GM18511 (cell line): ENCODE measurements around the gene F10.

Experiments used
- ATAC-seq: cut with Tn5 transposase; IDR thresholded peaks from one replicate; pipeline ENCODE4 v1.9.1; 2021; ENCODE audit warnings: mild to moderate bottlenecking, moderate library complexity; ENCODE audit not compliant: unreplicated experiment

The F10 gene

DNA sequence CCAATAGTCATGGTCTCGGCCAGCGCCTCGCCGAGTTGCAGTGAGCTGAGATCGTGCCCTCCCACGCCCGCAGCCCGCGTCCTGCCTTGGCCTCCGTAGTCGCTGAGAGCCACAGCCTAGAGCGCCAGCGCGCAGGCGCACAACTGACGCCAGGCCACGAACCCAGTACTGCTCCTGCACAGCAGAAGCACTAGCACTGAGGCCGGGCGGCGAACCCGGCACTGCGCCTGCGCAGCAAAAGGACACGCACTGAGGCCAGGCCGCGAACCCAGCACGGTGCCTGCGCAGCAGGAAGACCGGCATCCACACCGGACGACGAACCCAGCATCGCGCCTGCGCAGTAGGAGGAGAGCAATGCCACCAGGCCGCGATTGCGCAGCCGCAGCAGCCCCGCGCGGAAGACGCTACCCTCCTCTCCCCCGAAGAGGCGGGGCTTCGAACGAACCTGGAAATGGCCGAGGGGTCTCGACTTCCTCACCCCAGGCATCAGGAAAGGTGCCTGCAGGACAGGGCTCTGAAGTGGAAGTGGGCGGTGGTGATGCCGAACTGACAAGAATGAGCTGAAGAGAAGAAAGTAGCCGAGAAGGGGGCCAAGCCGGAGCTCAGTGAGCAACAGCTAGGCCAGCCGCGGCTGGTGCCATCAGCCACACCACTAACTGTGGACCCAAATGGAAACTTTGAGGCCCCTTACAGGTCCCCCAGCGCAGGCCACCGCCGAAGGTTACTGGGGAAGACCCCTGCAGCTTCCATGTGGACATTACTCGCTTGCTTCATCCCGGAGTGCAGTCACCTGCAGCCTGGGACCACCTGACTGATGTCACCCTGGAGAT lies 7.5 kb downstream of the F10 start:
- no peak for ATAC-seq

DNA sequence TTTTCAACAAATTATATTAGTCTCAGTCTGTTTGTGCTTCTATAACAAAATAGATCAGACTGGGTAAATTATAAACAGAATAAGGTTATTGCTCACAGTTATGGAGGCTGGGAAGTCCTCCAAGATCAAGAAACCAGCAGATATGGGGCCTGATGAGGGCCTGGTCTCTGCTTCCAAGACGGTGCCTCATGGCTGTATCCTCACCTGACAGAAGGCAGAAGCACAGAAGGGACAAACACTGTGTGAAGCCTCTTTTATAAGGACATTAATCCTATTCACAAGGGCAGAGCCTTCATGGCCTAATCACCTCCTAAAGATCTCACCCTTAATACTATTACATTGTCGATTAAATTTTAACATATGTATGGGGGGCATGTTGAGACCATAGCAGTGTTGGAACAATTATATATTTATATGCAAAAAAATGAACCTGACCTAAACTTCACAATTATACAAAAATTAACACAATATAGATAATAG lies 12.7 kb downstream of the F10 start:
- ATAC-seq = no peak

DNA sequence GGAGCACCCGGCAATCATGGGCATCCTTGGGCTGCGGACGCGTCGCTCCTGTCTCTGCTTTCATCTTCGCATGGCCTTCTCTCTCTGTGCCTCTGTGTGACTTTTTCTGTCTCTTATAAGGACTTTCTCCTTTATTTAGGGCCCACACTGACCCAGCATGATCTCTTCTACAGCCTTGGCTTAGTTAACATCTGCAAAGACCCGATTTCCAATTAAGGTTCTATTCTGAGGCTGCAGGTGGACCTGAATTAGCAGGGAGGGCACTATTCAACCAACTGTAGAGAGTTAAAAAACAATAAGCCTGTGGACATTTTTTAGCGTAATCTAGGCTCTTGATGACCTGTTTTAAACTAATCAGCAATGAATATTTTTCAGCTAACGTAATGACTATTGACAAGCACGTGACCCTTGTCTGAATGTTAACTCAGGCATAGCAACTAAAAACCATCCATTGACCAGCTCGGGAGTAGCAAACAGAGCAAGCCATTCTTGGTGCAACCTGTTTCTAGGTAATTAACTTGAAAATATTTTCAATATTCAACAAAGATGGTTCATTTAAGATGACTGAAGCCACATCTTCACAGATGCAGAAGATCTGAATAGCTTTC lies 15.2 kb downstream of the F10 start:
- no peak for ATAC-seq

DNA sequence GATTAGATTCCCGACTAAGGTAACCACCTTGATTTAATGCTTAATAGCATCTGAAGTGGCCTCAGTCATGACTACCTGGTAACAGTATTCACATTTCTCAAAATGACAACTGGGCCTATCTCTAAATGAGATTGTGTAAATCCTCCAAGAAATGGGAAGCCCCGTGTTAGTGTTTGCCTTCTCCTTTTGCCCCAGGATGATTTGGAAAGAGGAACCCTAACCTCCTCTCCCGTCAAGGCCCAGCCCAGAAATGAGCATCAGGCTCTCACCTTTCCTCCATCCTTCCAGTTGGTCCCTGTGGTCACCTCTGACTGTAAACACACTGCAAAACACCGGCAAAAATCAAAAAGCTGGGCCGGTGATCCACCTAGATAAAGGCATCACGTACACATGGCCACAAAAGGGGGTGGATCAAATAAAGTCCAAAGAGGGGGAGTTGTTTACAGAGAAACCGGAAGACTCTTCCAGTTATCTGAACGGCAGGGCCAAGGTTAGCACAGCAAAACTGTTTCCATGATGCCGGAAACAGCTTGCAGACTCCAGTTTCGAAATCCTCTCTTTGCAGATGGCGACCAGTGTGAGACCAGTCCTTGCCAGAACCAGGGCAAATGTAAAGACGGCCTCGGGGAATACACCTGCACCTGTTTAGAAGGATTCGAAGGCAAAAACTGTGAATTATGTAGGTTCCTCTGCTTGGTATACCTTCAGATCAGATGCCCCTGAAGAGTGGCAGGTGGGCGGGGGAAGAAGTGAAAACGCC lies 16.4 kb downstream of the F10 start:
- no peak for ATAC-seq

DNA sequence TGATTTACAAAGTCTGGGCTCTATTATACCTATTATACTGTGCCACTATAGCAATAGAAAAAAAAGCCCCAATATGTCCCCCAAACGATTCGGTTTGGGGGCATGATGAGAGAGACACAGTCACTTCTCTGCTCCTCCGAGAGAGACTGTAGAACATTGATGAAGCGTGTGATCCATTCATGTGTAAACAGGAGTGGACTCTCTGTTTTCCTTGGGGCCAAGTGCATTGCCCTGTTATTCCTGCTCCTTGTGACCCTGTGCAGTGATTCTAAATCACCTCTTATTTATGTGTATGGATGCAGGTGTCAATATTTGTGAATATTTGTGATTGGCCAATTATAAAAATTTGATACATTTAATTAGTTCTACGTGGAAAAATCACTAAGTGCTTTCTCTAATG lies 17.0 kb downstream of the F10 start:
- no peak for ATAC-seq

DNA sequence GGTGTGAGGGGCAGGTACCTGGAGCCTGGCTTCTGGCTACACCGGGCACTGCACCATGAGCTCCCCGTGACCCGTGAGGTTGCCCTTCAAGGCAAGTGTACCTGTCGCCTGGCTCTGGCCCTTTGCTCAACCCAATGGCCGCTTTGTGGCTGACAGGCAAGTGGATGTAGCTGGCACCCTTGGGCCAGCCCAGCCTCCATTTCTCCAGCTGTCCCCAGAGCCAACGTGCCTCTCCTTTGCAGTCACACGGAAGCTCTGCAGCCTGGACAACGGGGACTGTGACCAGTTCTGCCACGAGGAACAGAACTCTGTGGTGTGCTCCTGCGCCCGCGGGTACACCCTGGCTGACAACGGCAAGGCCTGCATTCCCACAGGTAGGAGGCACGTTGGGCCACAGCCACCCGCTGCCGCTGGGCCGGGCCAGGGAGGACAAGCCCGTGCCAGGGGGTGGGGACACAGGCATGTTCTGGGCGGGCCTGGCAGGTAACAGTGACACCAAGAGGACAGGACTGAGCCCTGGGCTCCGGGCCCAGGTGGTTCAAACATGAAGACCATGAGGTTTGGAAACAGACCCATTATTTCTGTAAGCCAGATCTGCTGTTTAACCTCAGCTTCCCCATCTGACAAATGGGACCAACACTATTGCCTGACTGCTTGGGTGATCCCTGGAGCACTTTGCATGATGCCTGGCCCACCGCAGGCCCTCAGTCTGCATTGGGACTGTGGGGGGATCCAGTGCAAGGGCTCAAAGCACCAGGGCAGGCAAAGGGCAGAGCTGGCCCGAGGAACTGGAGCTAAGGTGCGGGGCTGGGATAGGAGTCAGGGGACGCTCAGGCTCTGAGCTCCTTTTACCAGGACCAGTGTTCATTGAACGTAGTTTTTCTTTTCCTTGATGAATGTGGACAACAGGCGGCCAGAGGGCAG lies 18.3 kb downstream of the F10 start:
- ATAC-seq = no peak

DNA sequence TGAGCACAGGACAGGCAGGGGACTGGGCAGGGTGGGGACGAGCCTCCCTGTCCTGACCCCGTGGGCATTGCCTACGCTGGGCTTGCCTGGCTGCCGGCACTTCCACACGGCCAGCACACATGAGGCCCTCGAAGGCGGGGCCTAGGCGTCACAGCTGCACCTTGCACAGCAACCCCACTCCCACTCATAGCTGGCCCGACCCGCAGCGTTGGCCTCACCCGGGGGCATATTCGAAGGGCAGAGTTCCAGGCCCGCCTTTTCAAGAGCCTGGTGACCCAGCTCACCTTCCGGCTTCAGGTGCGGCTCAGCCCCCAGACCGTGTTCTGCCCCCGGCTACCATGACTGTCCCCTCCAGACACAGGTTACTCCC lies 19.0 kb downstream of the F10 start:
- no peak for ATAC-seq

DNA sequence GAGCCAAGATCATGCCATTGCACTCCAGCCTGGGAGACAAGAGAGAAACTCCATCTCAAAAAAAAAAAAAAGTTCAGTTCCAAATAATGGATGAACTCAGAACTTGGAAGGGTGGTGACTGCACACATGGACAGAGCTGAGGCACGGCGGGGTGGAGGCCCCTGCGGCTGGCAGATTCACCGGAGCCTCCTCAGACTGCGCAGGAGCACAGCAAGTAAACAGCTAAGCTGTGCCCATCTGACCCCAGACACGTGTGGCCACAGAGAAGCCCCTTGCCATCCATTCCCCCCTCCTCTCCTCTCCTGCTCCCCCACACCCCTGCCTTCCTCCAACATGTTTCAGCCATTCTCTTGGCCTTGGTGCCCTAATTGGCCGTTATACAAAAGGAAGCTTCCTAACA lies 20.3 kb downstream of the F10 start:
- ATAC-seq = no peak

DNA sequence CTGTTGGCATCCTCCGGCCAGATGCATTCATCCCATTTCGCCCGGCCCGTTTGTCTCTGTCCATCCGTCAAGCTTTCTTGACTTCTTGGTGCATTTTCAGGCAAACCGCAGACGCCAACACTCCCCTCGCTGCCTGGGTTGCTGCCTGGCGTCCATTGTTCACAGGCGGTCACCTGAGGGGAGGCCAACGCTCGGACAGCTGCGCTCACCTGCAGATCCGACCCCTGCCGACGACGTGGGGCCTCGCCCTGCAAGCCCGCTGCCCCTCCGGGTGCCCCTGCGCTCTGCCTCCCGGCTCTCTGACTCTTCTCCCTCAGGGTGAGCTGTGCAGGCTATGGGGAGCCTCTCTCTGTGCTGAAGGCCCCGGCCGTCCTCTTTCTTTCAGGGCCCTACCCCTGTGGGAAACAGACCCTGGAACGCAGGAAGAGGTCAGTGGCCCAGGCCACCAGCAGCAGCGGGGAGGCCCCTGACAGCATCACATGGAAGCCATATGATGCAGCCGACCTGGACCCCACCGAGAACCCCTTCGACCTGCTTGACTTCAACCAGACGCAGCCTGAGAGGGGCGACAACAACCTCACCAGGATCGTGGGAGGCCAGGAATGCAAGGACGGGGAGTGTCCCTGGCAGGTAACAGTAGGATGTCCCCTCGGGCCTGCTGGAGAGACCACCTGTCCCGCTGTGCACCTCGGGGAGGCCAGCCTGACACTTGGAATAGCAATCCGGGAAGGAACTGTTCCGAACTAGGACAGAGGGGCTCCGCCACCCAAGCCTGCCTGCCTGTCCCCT lies 21.1 kb downstream of the F10 start:
- no peak for ATAC-seq

DNA sequence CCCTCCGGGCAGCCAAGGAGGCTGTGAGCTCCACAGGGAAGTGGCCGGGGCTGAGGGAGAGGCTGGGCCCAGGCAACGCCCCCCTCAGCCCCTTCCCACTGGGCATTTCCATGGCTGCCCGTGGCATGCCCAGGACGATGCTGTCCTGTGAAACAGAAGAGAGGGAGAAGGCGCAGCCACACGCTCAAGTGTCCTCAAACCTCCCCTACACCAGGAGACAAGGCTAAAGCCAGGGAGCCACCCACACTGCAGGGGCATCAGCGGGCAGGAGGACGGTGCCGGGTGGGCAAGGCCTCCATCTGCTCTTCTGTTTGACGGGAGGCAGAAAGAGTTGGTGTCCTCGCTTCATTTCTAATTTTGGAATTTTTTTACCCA lies 21.6 kb downstream of the F10 start:
- no peak for ATAC-seq

DNA sequence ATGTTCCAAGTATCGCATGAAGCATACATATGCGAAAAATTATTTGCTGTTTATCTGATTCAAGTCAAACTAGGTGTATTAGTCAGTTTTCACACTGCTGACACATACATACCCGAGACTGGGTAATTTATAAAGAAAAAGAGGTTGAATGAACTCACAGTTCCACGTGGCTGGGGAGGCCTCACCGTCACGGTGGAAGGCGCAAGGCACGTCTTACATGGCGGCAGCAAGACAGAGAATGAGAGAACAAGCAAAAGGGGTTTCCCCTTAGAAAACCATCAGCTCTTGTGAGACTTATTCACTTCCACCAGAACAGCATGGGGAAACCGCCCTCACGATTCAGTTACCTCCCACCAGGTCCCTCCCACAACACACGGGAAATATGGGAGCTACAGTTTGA lies 22.9 kb downstream of the F10 start:
- no peak for ATAC-seq

DNA sequence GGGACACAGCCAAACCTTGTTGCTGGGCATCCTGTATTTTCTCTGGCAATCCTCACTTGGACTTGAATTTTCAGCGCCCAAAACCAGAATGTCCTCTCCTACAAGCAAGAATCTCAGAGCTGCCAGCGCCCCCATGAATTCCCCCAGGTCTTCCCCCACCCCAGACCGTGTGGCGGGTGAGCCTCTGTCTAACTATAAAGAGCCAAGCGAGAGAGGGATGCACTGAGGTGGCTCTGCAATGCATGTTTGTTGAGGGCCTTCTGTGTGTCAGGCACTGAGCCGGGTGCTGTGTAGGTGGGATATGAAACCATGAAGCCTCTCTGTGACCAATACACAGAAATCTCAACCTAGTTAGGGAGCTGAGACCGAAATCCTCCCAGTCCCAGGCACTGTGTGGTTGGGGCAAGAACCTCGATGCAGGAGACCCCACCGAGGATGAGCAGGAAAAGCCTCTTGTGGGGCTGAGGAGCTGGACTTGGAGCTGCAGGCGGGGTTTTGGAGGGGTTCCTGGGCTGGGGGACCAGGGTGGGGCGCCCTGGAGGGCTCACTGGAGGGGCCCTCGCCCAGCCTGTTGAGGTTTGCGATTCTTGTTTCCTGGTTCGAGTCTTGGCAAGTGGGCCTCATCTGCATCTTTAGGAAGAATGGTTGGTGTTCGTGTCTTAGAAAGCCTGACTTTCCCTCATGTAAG lies 23.5 kb downstream of the F10 start:
- no peak for ATAC-seq

DNA sequence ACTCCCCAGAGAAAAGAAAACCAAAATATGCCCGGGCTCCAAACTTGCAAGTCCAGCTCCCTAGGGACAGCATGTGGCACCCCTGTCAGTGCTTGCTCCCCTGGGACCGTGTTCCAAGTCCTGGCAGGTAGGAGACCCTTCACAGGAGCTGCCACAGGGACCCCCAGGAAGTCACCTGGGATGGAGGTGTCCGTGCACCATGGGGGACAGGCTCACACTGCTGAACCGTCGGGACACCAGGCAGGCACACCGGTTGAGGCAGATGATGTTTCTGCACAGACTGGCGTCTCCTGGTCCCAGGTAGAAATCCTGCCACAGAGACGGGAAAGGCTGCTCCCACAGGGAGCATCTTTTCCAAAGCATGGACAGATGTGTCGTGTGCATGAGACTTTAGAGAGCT lies 24.2 kb downstream of the F10 start:
- ATAC-seq = no peak

DNA sequence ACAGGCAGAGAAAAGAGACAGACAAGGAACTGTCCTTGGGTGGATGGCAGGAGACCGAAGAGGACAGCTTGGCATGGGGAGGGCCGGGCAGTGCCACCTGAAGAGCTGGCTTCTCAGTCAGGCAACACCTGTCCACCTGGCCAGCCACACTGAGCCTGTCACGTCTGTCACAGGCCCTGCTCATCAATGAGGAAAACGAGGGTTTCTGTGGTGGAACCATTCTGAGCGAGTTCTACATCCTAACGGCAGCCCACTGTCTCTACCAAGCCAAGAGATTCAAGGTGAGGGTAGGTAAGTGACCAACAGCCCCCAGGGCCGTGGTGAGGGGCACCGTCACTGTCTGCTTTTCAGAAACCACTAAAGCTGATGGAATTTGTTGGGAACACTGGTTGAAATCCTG lies 24.6 kb downstream of the F10 start:
- ATAC-seq = no peak

DNA sequence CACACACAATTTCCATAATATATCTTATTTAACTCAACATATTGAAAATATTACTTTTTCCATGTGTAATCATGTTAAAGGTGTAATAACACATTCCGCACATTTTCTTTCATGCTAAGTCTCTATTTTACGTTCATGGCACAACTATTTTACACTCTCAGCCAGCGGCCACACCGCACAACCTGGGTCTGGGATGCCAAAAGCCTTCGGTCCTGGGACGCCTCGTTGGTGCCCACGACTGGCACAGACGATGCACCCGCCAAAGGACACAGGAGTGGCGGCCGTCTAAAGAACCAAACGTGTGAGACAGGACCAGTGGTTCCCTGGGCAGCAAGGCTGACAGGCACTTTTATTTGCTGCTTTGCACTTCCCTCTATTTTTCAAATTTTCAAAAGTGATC lies 25.8 kb downstream of the F10 start:
- ATAC-seq = no peak

DNA sequence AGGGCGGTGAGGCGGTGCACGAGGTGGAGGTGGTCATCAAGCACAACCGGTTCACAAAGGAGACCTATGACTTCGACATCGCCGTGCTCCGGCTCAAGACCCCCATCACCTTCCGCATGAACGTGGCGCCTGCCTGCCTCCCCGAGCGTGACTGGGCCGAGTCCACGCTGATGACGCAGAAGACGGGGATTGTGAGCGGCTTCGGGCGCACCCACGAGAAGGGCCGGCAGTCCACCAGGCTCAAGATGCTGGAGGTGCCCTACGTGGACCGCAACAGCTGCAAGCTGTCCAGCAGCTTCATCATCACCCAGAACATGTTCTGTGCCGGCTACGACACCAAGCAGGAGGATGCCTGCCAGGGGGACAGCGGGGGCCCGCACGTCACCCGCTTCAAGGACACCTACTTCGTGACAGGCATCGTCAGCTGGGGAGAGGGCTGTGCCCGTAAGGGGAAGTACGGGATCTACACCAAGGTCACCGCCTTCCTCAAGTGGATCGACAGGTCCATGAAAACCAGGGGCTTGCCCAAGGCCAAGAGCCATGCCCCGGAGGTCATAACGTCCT lies 26.4 kb downstream of the F10 start:
- ATAC-seq = no peak

DNA sequence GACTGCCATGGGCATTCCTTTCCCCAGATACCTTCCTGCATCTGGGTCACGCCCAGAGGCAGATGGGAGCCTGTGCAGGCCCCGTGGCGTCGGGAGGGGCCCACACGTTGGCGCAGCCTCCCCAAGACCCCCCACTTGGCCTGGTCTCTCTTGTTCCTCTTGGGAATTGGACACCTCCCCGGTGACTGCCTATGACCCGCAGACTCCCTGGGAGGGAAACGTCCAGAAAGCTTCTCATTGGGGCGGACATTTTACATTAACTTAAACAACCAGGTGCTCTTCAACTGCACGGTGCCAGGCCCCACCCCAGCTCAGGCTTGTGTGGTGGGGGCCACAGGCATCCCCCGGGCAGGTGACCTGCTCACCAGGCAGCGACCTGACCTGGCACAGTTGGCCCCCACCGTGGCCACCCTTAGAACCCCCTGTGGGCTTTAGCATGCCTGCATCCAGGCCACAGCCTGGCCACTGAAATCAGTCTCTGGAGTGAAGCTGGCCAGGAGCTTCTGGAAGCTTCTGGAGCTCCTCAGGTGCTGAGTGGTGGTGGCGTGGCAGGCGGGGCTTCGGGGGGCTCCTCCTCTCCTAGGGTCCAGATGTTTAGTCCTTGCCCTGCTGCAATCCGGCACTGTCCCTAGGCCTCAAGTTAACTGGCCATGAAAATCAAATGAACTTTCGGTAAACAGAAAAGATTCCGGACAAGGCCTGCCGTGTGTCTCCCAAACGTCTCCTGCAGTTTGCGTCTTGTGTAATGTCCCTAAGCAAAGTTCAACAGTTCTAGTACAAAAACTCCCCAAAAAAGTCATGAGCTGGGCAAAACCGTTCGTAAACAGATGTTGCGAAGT lies 27.3 kb downstream of the F10 start:
- ATAC-seq = no peak
